Measurements from ENCODE around the gene HOXB13. TPM values are rescaled to one million over a fixed set of nuclear protein-coding genes. Genes with fewer than 3 reads are reported as not detected.

HOXB13 gene
- total RNA-seq, 2 donors from 2014 or later, result not detected

DNA sequence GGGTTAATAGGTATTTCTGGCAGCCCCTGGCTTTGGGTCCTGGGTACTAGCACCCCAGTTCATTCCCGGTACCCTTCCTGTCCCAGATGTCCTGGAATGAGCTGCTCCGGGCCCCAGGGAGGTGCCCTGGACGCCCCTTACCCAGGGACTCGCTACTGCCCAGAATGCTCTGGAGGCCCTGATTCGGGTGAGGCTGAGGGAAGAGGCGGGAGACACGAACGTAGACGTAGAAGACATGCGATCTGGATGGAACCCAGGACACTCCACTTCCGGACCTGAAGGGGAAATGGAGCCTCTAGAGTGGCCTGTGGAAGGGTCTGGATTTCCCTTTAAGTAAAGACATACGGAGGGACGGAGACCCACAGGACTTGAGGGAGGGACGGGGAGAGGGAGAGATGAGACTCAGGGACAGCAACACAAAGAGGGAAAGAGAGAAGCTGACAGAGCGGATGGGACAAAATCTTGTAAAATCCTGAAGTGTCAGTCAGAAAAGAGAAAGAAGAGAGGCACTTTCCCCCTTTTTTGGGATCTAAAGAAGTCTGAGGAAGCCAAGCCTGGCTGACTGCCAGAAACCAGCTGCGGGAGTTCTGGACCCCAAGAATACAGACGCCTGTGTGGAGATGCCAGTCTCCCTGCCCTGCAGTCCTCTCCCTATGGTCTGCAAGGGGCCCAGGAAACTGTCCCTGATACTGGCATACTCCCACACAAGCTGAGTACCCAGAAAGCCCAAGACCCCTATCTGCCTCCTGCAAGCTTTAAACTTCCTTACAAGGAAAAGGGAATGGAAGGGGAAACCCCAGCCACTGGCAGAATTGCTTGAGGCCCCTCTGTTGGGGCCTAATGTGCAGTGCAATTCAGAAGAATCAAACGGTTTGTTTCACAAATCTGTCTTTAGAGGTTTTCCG, 1.0 kb upstream of the HOXB13 start:
- ATAC-seq (replicated peaks in 1 of 2), result no peak
- H3K27ac Mint-ChIP-seq, result no peak overlapping the region
- no peak for DNase-seq
- H3K4me3 Mint-ChIP-seq, result peak overlapping the region in 1 of 2 donors; percentile 80
- no peaks in the 10 kb centered on the region for H3K9me3 Mint-ChIP-seq
- peaks cover 49% of the 10 kb centered on the region for H3K4me1 Mint-ChIP-seq (ENCODE audit: low read depth)
- no peaks in the 10 kb centered on the region for H3K36me3 Mint-ChIP-seq (ENCODE audit: insufficient read depth in 2 of 2)
- peaks cover 99% of the 10 kb centered on the region for H3K27me3 Mint-ChIP-seq (ENCODE audit: low read depth)

DNA sequence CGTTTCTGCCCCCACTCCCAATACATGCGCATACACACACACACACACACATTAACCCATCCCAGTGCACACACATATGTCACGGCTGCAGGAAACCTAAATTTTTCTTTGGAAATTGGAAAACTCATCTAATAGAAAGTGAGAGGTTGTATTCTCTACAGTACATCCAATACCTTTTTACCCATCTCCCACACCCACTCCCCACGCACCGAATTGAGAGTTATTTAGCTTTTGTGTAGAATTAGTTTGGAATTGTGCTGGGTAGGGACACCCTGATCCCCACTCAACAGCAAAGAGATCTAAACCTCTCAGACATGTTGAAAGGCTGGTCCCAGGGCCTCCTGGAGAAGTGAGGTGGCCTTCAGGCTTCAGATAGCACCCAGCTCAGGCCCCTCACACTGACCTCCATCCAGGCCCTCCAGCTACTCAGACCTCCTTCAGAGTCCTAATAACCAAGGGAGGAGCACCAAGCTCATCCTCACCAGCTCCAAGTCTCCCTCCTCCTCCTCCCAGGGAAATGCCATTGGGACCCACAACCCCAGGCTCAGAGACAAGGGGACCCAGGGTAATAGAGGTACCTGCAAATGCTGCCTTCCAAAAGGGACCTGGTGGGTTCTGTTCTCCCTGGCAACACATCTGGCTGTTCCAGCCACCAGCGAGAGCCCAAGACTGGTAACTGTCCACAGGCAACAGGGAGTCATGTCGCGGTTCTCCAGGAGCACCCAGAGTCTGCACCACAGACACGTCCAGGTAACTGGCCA, 955 bp downstream of the HOXB13 start:
- no peaks in the 10 kb centered on the region for H3K36me3 Mint-ChIP-seq (ENCODE audit: insufficient read depth in 2 of 2)
- H3K4me3 Mint-ChIP-seq, result peak overlapping the region; percentile 67 to 80
- H3K27ac Mint-ChIP-seq, result no peak overlapping the region
- peaks cover 54% of the 10 kb centered on the region for H3K4me1 Mint-ChIP-seq (ENCODE audit: low read depth)
- no peak for DNase-seq
- H3K9me3 Mint-ChIP-seq, result no peaks in the 10 kb centered on the region
- H3K27me3 Mint-ChIP-seq (ENCODE audit: low read depth), result peaks cover 99% of the 10 kb centered on the region
- ATAC-seq (replicated peaks in 1 of 2), result no peak

DNA sequence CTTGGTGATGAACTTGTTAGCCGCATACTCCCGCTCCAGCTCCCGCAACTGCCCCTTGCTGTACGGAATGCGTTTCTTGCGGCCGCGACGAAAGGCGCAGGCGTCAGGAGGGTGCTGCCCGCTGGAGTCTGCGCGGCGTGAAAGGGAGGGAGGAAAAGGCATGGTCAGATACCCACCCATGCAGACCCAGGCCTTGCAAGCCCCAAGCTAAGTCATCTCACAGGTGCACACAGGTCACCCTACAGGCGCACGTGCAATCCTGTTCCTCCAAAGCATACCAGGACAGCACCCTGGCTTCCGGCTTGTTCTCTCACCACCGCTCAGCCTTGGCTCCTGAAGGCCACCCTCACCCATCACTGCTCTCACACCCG, 1.6 kb downstream of the HOXB13 start:
- DNase-seq (no peak), ATAC-seq (replicated peaks in 1 of 2) (no peak)
- Mint-ChIP-seq H3K4me1 (ENCODE audit: low read depth) (peaks cover 60% of the 10 kb centered on the region), H3K36me3 (ENCODE audit: insufficient read depth in 2 of 2) (no peaks in the 10 kb centered on the region), H3K4me3 (no peak overlapping the region), H3K27ac (no peak overlapping the region), H3K9me3 (no peaks in the 10 kb centered on the region), H3K27me3 (ENCODE audit: low read depth) (peaks cover 99% of the 10 kb centered on the region)

DNA sequence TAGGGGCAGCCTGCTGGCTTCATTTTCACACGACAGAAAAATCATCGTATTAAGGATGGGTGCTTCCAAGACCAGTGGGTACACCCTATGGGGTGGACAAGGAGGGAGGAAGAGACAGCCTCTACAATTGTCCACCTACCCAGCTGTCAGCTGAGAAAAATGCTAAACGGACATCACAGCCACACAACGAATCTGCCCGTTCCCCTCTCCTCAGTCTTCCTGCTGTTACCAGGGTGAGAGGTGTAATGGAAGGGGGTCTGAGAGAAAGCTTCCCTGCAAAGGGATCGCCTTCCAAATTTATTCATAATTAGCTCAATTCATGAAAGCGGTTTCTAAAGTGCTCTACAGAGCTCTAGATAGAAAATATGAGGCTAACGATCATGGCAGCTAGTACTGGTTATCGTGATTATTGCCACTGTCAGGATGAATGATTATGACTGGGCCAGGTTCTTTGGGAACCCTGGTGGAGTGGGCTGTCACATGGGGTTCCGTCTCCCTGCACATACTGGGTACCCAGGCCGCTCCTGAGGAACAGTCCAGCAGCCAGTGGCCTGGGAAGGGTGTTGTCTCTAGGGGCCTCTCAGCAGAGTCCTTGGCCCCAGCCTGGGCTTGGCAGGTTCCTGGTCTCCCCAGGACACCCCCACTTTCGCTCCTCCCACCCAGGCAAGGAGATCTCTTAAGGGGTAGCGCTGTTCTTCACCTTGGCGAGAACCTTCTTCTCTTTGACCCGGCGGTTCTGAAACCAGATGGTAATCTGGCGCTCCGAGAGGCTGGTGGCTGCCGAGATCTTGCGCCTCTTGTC, 2.2 kb downstream of the HOXB13 start:
- Mint-ChIP-seq H3K27me3 (ENCODE audit: low read depth) (peaks cover 99% of the 10 kb centered on the region), H3K36me3 (ENCODE audit: insufficient read depth in 2 of 2) (no peaks in the 10 kb centered on the region), H3K27ac (no peak overlapping the region), H3K4me3 (no peak overlapping the region), H3K4me1 (ENCODE audit: low read depth) (peaks cover 60% of the 10 kb centered on the region), H3K9me3 (no peaks in the 10 kb centered on the region)
- DNase-seq (no peak), ATAC-seq (replicated peaks in 1 of 2) (no peak)

DNA sequence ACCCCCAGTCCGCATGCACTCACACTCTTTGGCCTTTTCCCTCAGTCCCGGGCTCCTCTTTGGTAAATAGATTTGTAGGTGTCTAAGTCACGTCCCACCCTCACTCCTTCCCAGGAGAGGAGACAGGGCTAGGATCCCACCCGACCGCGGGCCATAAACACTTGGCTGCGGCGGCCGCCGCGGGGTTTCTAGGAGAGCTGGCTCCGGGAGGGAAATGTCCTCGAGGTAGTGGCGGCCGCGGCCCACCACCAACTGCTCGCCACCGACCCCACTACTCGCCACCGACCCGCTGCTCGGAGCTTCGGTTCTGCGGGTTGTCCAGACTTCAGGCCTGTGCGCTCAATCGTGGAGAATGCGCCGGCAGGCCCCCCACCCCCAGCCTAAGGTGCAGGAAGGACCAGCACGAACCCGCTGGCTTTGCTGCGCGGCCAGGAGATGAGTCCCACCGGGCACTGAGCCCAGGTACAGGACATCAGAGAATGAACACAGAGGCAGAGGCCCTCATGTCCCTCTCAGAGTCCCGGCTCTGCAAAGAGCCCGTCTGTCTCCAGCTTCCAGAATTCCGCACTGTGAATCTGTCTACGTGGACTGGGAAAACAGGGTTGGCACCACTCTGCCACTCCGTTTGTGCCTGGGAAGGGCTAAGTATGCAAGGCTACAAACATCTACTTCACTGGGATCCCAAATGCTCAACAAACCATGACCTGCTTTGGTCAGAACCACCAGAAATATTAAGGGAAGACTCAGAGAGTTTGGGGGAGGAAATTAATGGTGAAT, 3.1 kb downstream of the HOXB13 start:
- no peak overlapping the region for H3K27ac Mint-ChIP-seq
- peak overlapping the region; percentile 81 to 90 for H3K4me3 Mint-ChIP-seq
- H3K9me3 Mint-ChIP-seq, result no peaks in the 10 kb centered on the region
- ATAC-seq (replicated peaks in 1 of 2), result no peak
- no peaks in the 10 kb centered on the region for H3K36me3 Mint-ChIP-seq (ENCODE audit: insufficient read depth in 2 of 2)
- H3K4me1 Mint-ChIP-seq (ENCODE audit: low read depth), result peaks cover 66% of the 10 kb centered on the region
- no peak for DNase-seq
- peaks cover 99% of the 10 kb centered on the region for H3K27me3 Mint-ChIP-seq (ENCODE audit: low read depth)

DNA sequence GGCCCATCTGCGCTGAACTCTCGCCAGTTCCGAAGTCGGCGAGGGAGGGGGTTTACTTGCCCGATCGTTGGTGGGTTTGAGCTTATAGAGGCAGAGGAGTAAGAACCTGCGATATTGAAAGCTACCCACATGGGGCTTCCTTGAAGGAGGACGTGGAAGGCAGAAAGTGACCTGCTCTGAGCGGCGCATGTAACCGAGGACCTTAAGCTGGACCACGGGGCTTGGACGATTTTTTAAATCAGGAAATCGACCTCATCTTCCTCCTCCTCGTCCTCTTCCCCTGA, 3.6 kb downstream of the HOXB13 start:
- Mint-ChIP-seq H3K4me1 (ENCODE audit: low read depth) (peaks cover 71% of the 10 kb centered on the region), H3K36me3 (ENCODE audit: insufficient read depth in 2 of 2) (no peaks in the 10 kb centered on the region), H3K27ac (no peak overlapping the region), H3K27me3 (ENCODE audit: low read depth) (peaks cover 99% of the 10 kb centered on the region), H3K4me3 (peak overlapping the region; percentile 81 to 90), H3K9me3 (no peaks in the 10 kb centered on the region)
- no peak for DNase-seq
- ATAC-seq (replicated peaks in 1 of 2), result peak; percentile 25

DNA sequence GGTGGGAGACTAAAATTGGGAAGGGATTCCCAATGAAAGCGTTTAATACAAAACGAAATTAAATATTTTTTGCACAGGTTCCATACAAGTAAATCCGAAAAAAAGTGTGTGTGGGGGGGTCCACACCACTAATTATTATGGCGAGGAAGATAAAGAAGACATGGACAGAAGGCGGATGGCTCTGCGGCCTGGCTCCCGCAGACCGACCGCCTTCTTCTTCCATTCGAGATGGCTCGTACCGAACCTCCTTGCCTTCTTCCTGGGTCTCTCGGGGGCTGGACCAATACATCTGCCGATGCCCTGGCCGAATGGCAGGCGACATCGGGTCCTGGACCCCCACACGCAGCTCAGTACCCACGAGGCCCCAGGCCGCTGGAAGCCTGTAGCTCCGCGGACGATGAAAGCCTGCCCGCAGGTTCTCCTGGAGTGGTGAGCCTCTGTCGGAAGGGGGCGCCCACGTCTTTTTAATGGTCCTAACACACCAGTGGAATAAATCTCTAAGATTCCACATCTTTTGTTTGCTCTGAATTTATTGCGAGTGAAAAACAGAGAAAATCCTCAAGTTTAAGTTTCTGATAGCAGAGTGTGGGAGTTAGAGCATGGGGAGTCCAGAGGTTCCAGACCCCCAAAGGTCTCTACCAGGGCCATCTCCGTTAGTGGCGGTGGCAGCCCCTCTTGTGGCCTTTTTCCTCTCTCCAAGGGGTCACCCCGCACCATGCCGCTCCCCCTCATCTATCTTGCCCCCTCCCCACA, 4.1 kb downstream of the HOXB13 start:
- Mint-ChIP-seq H3K9me3 (no peaks in the 10 kb centered on the region), H3K27ac (peak overlapping the region; percentile 88), H3K4me1 (ENCODE audit: low read depth) (peaks cover 73% of the 10 kb centered on the region), H3K4me3 (peak overlapping the region; percentile 81 to 90), H3K36me3 (ENCODE audit: insufficient read depth in 2 of 2) (no peaks in the 10 kb centered on the region), H3K27me3 (ENCODE audit: low read depth) (peaks cover 99% of the 10 kb centered on the region)
- peak; percentile 82 to 83 for ATAC-seq (replicated peaks in 1 of 2)
- DNase-seq, result peak; percentile 83 to 88

DNA sequence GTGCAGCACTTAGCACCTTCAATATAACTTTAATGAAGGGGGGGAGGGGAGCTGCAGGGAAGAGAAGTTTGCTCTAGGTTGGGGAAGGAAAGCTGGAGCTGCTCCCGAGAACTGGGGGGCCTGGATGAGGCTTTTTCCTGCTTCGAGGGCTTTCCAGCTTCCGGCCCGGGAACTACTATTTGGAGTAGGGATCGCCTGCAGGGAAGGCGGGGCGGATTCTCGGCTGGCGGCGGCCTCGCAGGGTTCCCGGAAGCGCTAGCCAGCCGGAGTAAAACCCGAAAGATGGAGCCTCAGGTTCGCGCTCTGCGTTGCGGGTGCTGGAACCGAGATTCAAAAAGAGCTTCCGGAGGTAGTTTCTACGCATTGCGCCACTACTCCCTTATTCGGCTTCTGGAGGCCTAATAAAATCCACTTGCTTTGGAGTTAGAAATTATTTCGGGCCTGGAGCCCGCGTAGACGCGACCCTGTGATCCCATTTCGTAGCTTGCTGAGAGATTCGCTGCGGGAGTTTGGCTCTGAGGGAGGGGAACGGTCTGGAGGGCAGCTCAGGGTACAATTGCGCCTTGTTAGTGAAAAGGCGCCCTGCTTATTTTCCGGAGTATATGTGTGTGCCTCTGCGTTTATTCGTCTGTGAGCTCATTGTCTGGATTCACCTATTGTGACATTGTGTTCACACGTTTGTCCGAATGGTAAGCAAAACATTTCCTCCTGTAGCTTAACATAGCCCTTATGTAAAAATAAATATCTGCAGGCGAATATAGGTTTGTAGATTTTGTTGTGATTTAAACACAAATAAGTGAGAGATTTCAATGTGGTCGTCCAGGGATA, 4.9 kb downstream of the HOXB13 start:
- DNase-seq (no peak), ATAC-seq (replicated peaks in 1 of 2) (no peak)
- Mint-ChIP-seq H3K27me3 (ENCODE audit: low read depth) (peaks cover 99% of the 10 kb centered on the region), H3K4me1 (ENCODE audit: low read depth) (peaks cover 72% of the 10 kb centered on the region), H3K4me3 (peak overlapping the region; percentile 81 to 90), H3K9me3 (no peaks in the 10 kb centered on the region), H3K36me3 (ENCODE audit: insufficient read depth in 2 of 2) (no peaks in the 10 kb centered on the region), H3K27ac (peak overlapping the region; percentile 88)

DNA sequence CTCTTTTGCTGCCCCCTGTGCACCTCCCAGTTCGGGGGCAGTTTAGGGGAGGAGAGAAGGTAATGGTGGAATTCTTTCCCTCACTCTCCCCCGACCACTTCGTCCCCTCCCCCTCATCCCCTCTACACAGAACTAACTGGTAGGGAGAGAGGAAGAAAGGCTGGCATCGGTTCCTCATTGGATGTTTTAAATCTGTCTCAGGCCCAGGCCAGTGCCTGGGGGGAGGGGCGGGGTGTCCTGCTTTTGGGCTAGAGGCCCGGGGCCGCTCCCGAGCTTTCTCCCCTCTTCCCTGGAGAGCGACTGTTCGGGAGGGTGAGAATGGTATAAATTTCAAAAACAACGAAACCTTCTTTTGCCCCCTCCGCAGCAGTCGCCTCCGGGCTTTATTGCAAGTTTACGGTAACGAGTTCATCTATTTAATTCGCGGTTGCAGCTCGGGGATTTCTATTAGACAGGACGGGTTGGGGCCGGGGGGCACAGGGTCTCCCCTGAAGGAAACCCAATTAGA, 5.6 kb downstream of the HOXB13 start, which contains the start of gene PRAC2:
TSS of gene PRAC2 (plus strand) at position 271 of the 508 bp plus-strand sequence. CDS start 1,226 bp downstream, outside the sequence.
- DNase-seq, result no peak
- peak within 1 kb of the TSS; percentile 88 for H3K27ac Mint-ChIP-seq
- no peaks in the 10 kb centered on the region for H3K36me3 Mint-ChIP-seq (ENCODE audit: insufficient read depth in 2 of 2)
- H3K4me1 Mint-ChIP-seq (ENCODE audit: low read depth), result peaks cover 72% of the 10 kb centered on the region
- ATAC-seq (replicated peaks in 1 of 2), result no peak
- H3K4me3 Mint-ChIP-seq, result peak within 1 kb of the TSS; percentile 81 to 90
- peaks cover 100% of the 10 kb centered on the region for H3K27me3 Mint-ChIP-seq (ENCODE audit: low read depth)
- no peaks in the 10 kb centered on the region for H3K9me3 Mint-ChIP-seq

DNA sequence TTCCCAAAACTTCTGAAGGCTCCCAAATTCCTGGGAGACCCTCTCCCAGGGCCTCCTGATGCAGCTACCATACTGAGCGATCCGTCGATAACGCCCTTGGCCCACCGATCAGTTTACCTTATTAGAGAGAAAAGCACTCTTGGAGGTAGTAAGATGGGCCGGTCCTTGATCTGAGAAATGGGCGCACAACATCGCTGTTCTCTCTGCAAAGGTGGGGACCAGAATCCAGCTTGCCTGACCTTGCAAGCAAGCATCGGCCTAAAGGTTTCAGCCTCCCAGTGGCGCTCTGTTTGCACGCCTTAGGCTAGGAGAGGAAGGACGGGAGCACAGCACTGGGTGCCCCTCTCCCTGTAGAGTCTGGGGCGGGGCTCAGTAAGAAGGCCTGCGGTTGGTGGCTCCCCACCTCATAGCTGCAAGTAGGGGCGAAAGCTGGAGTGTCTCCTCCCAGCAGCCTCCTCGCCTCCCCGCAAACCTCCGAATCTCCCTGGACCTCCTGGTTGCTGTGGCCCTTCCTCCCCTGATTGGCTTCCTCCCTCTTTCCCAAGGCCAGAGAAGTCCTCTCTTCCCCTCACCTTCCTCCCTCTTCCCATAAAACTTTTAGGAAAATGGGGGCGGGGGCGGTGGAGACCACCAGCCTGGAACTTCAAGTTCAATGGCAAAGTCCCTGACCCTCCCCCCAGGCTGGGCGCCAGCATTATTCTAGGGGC, 6.2 kb downstream of the HOXB13 start, which contains the start of gene PRAC1:
TSS of gene PRAC1 (minus strand) at position 318 of the 707 bp plus-strand sequence. CDS start at position 192, 126 bp downstream.
- H3K27me3 Mint-ChIP-seq (ENCODE audit: low read depth), result peaks cover 100% of the 10 kb centered on the region
- H3K9me3 Mint-ChIP-seq, result no peaks in the 10 kb centered on the region
- no peaks in the 10 kb centered on the region for H3K36me3 Mint-ChIP-seq (ENCODE audit: insufficient read depth in 2 of 2)
- H3K4me3 Mint-ChIP-seq, result peak within 1 kb of the TSS; percentile 81 to 90
- no peak for DNase-seq
- H3K4me1 Mint-ChIP-seq (ENCODE audit: low read depth), result peaks cover 74% of the 10 kb centered on the region
- no peak within 1 kb of the TSS for H3K27ac Mint-ChIP-seq
- no peak for ATAC-seq (replicated peaks in 1 of 2)
